ENCODE results near the gene SPIC. TPM values are rescaled to one million over a fixed set of nuclear protein-coding genes. Genes with fewer than 3 reads are reported as not detected.

SPIC gene
- total RNA-seq = not detected

- no peaks in the 10 kb centered on the region for H3K9me3 ChIP-seq
- H3K27ac ChIP-seq = no peak within 1 kb of the TSS
- no peaks in the 10 kb centered on the region for H3K4me1 ChIP-seq (ENCODE audit: control insufficient read depth in 1 of 2, low read depth in 2 of 2)
- no peaks in the 10 kb centered on the region for H3K36me3 ChIP-seq
- TF ChIP-seq, protein P1, sequence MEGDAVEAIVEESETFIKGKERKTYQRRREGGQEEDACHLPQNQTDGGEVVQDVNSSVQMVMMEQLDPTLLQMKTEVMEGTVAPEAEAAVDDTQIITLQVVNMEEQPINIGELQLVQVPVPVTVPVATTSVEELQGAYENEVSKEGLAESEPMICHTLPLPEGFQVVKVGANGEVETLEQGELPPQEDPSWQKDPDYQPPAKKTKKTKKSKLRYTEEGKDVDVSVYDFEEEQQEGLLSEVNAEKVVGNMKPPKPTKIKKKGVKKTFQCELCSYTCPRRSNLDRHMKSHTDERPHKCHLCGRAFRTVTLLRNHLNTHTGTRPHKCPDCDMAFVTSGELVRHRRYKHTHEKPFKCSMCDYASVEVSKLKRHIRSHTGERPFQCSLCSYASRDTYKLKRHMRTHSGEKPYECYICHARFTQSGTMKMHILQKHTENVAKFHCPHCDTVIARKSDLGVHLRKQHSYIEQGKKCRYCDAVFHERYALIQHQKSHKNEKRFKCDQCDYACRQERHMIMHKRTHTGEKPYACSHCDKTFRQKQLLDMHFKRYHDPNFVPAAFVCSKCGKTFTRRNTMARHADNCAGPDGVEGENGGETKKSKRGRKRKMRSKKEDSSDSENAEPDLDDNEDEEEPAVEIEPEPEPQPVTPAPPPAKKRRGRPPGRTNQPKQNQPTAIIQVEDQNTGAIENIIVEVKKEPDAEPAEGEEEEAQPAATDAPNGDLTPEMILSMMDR (IDR thresholded peaks at IDR 0.05) = no peak
- no peaks in the 10 kb centered on the region for H3K27me3 ChIP-seq (replicated peaks; ENCODE audit: insufficient read depth)
- ATAC-seq (ENCODE audit: insufficient number of reproducible peaks, low FRiP score, low read depth) = no peak
- H3K4me3 ChIP-seq = no peak within 1 kb of the TSS
- no peak for DNase-seq (ENCODE audit: low spot score)
Observed at GRCh38 chr12:101474711-101475386, at the start of gene SPIC. Gene SPIC, plus strand, starts transcription at chr12:101475336. Its CDS starts 1,569 bp downstream, at chr12:101476905.

DNA sequence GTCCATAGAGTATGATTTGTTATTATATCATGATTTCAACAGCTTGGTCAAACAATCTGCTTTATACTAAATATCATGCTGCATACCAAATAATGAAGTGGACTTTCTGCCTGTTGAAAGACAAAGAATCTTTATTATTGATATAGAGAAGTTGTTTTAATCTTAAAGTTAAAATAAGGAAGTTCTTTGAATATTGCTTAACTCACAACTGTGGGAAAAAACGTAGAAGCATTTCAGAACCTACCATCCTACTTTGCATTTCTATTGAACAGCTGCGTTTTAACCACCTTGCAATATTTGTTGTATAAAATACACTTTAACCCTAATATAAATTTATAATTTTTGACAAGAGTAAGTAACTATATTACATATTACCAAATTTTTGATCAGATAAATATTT is 44.7 kb upstream of the SPIC start:
- no peaks in the 10 kb centered on the region for H3K36me3 ChIP-seq
- H3K27ac ChIP-seq = no peak overlapping the region
- no peaks in the 10 kb centered on the region for H3K4me1 ChIP-seq (ENCODE audit: control insufficient read depth in 1 of 2, low read depth in 2 of 2)
- TF ChIP-seq, protein P1 (IDR thresholded peaks at IDR 0.05) = no peak
- H3K9me3 ChIP-seq = no peaks in the 10 kb centered on the region
- H3K4me3 ChIP-seq = no peak overlapping the region
- ATAC-seq (ENCODE audit: insufficient number of reproducible peaks, low FRiP score, low read depth) = no peak
- H3K27me3 ChIP-seq (replicated peaks; ENCODE audit: insufficient read depth) = no peaks in the 10 kb centered on the region
- DNase-seq (ENCODE audit: low spot score) = no peak

DNA sequence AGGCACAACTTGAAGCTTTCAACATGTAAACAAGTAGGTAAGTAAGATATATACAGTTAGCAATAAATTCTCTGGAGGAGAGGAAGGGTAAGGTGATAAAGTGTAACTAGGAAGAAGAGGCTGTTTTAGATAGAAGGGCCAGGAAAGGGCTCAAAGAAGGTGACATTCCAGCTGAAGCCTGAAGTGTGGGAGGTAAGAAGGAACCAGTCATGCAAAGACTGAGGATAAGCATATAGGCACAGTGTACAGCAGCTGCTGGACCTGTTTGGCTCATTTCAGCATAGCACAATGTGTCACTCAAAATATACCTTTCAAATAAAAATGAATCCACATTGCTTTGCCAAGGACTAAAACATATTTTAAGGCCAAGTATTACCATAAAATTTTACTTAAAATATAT is 39.0 kb upstream of the SPIC start:
- H3K4me3 ChIP-seq = no peak overlapping the region
- DNase-seq (ENCODE audit: low spot score) (no peak), ATAC-seq (ENCODE audit: insufficient number of reproducible peaks, low FRiP score, low read depth) (no peak)
- no peaks in the 10 kb centered on the region for H3K36me3 ChIP-seq
- H3K27ac ChIP-seq = no peak overlapping the region
- H3K9me3 ChIP-seq = no peaks in the 10 kb centered on the region
- no peaks in the 10 kb centered on the region for H3K27me3 ChIP-seq (replicated peaks; ENCODE audit: insufficient read depth)
- H3K4me1 ChIP-seq (ENCODE audit: control insufficient read depth in 1 of 2, low read depth in 2 of 2) = no peaks in the 10 kb centered on the region
- TF ChIP-seq, protein P1 (IDR thresholded peaks at IDR 0.05) = no peak

DNA sequence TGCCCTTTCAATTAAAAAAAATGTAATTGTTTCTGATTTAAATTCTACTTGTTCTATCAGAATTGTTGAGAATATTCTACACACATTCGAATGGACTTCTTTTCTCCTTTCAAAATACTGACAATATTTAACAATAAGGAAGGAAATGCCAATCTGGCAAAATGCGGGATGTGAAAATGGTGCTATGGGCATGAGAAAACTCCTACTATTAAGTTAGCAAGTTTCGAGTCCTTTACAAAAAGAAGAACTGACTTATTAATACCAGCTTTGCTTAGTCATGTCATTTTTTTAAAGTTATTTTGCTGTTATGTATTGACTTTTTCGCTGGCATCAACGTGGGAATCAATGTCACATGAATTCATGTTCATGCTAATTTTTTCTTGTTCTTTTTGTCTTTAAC is 35.9 kb upstream of the SPIC start:
- TF ChIP-seq, protein P1 (IDR thresholded peaks at IDR 0.05) = no peak
- DNase-seq (ENCODE audit: low spot score) = no peak
- Histone ChIP-seq H3K36me3 (no peaks in the 10 kb centered on the region), H3K4me1 (ENCODE audit: control insufficient read depth in 1 of 2, low read depth in 2 of 2) (no peaks in the 10 kb centered on the region), H3K27me3 (replicated peaks; ENCODE audit: insufficient read depth) (no peaks in the 10 kb centered on the region), H3K27ac (no peak overlapping the region), H3K4me3 (no peak overlapping the region), H3K9me3 (no peaks in the 10 kb centered on the region)
- ATAC-seq (ENCODE audit: insufficient number of reproducible peaks, low FRiP score, low read depth) = no peak

DNA sequence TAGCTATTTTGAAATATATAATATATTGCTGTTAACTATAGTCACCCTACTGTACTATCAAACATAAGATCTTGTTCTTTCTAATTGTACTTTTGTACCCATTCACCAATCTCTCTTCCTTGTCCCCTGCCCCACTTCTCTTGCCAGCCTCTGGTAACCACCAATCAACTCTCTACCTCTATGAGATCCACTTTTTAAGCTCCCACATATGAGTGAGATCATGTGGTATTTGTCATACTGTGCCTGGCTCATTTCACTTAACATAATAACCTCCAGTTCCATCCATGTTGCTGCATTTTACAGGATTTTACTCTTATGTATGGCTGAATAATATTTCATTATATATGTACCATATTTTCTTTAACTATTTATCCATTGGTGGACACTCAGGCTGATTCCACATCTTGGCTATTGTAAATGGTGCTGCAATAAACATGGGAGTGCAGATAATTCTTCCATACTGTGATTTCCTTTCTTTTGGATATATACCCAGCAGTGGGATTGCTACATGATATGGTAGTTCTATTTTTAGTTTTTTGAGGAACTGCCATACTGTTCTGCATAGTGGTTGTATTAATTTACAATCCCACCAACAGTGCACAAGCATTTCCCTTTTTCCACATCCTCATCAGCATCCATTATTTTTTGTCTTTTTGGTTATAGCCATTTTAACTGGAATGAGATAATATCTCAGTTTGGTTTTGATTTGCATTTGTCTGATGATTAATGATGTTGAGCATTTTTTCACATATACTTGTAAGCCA is 33.5 kb upstream of the SPIC start:
- no peak for DNase-seq (ENCODE audit: low spot score)
- no peak for ATAC-seq (ENCODE audit: insufficient number of reproducible peaks, low FRiP score, low read depth)
- TF ChIP-seq, protein P1 (IDR thresholded peaks at IDR 0.05) = no peak

More for the DNA sequence above, 33.5 kb upstream of the SPIC start:
- H3K27me3 ChIP-seq (replicated peaks; ENCODE audit: insufficient read depth) = no peaks in the 10 kb centered on the region
- H3K4me1 ChIP-seq (ENCODE audit: control insufficient read depth in 1 of 2, low read depth in 2 of 2) = no peaks in the 10 kb centered on the region
- H3K9me3 ChIP-seq = no peaks in the 10 kb centered on the region
- H3K4me3 ChIP-seq = no peak overlapping the region
- no peaks in the 10 kb centered on the region for H3K36me3 ChIP-seq
- H3K27ac ChIP-seq = no peak overlapping the region
